Stomach (tissue), 19 donors: ENCODE results near the gene SLC43A1. TPM values are rescaled to one million over a fixed set of nuclear protein-coding genes. Genes with fewer than 3 reads are reported as not detected.

Experiments
- DNase-seq, 2 donors: peaks; one replicate each; pipeline versions ENCODE4 v3.0.0 to v3.0.0-alpha.2; 2013 to 2019
- H3K27ac ChIP-seq, 5 donors: fragments of 200-600 bp in 4 of 5; sonication (generic) in 4 of 5; one replicate each; pipeline ENCODE4 v1.5.1; 2013 to 2019; ENCODE audit warnings: mild to moderate bottlenecking in 1 of 5, moderate library complexity in 1 of 5
- H3K27me3 ChIP-seq, 3 donors: fragments of 200-600 bp; sonication (generic); one replicate each; pipeline ENCODE4 v1.5.1; 2017 to 2019; ENCODE audit warnings: mixed run types in 1 of 3
- H3K36me3 ChIP-seq, 4 donors: fragments of 200-600 bp; sonication (generic); 1 replicate in 3 of 4; 2 replicates in 1 of 4; pipeline ENCODE4 v1.5.1; 2016 to 2019
- H3K4me1 ChIP-seq, 4 donors: fragments of 200-600 bp; sonication (generic); one replicate each; pipeline ENCODE4 v1.5.1; 2016 to 2019
- H3K4me3 ChIP-seq, 4 donors: fragments of 200-600 bp; sonication (generic) in 3 of 4; one replicate each; pipeline ENCODE4 v1.5.1; 2016 to 2019; ENCODE audit warnings: mild to moderate bottlenecking in 1 of 4
- H3K9me3 ChIP-seq, 4 donors: fragments of 200-600 bp; sonication (generic); one replicate each; pipeline ENCODE4 v1.5.1; 2016 to 2019
- CTCF ChIP-seq, 7 experiments: fragments of 450-650 bp in 4 of 7; fragments of 200-600 bp in 3 of 7; sonication (generic) in 3 of 7; IDR thresholded peaks; one replicate each; pipeline ENCODE4 v1.5.1; 2016 to 2019; ENCODE audit warnings: antibody characterized with exemption in 7 of 7, control low read depth in 2 of 7, mild to moderate bottlenecking in 1 of 7
- EP300 ChIP-seq: sonication (generic); formaldehyde crosslinking; IDR thresholded peaks from one replicate; pipeline ENCODE4 v1.6.1; 2017; ENCODE audit warnings: antibody characterized with exemption
- POLR2A ChIP-seq, 4 donors: fragments of 450-650 bp; IDR thresholded peaks; one replicate each; pipeline ENCODE4 v1.6.1; 2016; ENCODE audit warnings: antibody characterized with exemption in 4 of 4, control low read depth in 2 of 4, mild to moderate bottlenecking in 1 of 4, moderate library complexity in 1 of 4
- POLR2AphosphoS5 ChIP-seq, 3 donors: sonication (generic); formaldehyde crosslinking; IDR thresholded peaks; one replicate each; pipeline ENCODE4 v1.6.1; 2016; ENCODE audit warnings: antibody characterized with exemption in 3 of 3
- WGBS, 5 donors: extraction: QIAGEN DNeasy Blood & Tissue Kit in 3 of 5; methylation state at CpG; one replicate each; pipeline versions ENCODE4 v1.1.5 to v1.1.7; 2013 to 2018; 5-methylcytosine and 5-hydroxymethylcytosine counted together
- intact Hi-C: fragments of 100-400 bp; cut with DNase I; formaldehyde crosslinking; loops from one replicate; pipeline ENCODE4 v1.15.1; 2023; ENCODE audit warnings: low total_unique reads
- long read RNA-seq, 10 donors: transcript quantifications; one replicate each; lab custom pipeline, GENCODE V29; 2026
- polyA plus RNA-seq, 3 donors: library from polyadenylated mRNA; stranded (reverse); fragments of 200-250 nt; gene quantifications; one replicate each; pipeline ENCODE4 v1.2.3, GENCODE V29; 2013
- total RNA-seq, 5 donors: library from RNA; depleted of rRNA; stranded (reverse); fragments of >200 nt; gene quantifications; one replicate each; pipeline versions ENCODE4 v1.1.0 to v1.2.3, GENCODE V29; 2014 to 2016
- donor health status: healthy with polysubstance abuse.
- donor health status: Bipolar disorder and iron deficiency.
- donor health status: healthy.

The SLC43A1 gene
- total RNA-seq, result 10 to 100 TPM; 10.5 to 38.4 (median 18.5) TPM
- polyA plus RNA-seq, result 10 to 100 TPM; 16.0 to 24.6 (median 19.7) TPM
- long read RNA-seq, donor 1, result 0 reads
- long read RNA-seq, donor 2, partial matches to known transcripts, result 0 of 1 reads
- long read RNA-seq, donor 2, other reads (novel, unspliced or antisense), result 0 of 1 reads
- long read RNA-seq, donor 3, partial matches to known transcripts, result 0 of 1 reads
- long read RNA-seq, donor 3, other reads (novel, unspliced or antisense), result 0 of 1 reads
- long read RNA-seq, donor 4, result 0 reads
- long read RNA-seq, donor 5, partial matches to known transcripts, result 0 of 1 reads
- long read RNA-seq, donor 5, other reads (novel, unspliced or antisense), result 0 of 1 reads
- long read RNA-seq, donor 6, partial matches to known transcripts, result 0 of 3 reads
- long read RNA-seq, donor 6, other reads (novel, unspliced or antisense), result 0 of 3 reads
- long read RNA-seq, donor 7, partial matches to known transcripts, result 0 of 3 reads
- long read RNA-seq, donor 7, other reads (novel, unspliced or antisense), result 0 of 3 reads
- long read RNA-seq, donor 8, partial matches to known transcripts, result 0 of 2 reads
- long read RNA-seq, donor 8, other reads (novel, unspliced or antisense), result 0 of 2 reads
- long read RNA-seq, donor 9, result 0 reads
- long read RNA-seq, donor 10, partial matches to known transcripts, result 0 of 1 reads
- long read RNA-seq, donor 10, other reads (novel, unspliced or antisense), result 0 of 1 reads

- WGBS, 5 donors, result 0 to 1% (median 0%) methylated on average over 32 to 66 of the region's 66 CpGs
- DNase-seq, result peak; percentile 66 to 84
- peaks cover 0 to 3% (median 0%) of the 10 kb centered on the region in 4 donors for H3K36me3 ChIP-seq
- peak within 1 kb of the TSS; percentile 90 to 95 (median 93) for H3K4me3 ChIP-seq
- H3K4me1 ChIP-seq, result peaks cover 10 to 35% (median 29%) of the 10 kb centered on the region in 4 donors
- H3K9me3 ChIP-seq, result no peaks in the 10 kb centered on the region
- intact Hi-C loops, result no loop called here
- peak within 1 kb of the TSS; percentile 67 to 79 (median 77) for H3K27ac ChIP-seq
- H3K27me3 ChIP-seq, result no peaks in the 10 kb centered on the region
- TF ChIP-seq EP300 (no peak), POLR2A (IDR thresholded peaks at IDR 0.05) (no peak), POLR2AphosphoS5 (IDR thresholded peaks at IDR 0.05) (no peak), CTCF (IDR thresholded peaks at IDR 0.05) (no peak)
These were observed at the start of gene SLC43A1 for GRCh38 chr11:57515332-57516060. Gene SLC43A1 (minus strand): TSS chr11:57515702. CDS start chr11:57514111, 1,591 bp downstream.

GRCh38 chr11:57562596-57562995, 47.1 kb upstream of the SLC43A1 start:
- Histone ChIP-seq H3K4me3 (no peak overlapping the region), H3K27me3 (no peaks in the 10 kb centered on the region), H3K27ac (no peak overlapping the region), H3K4me1 (peaks cover 11 to 30% (median 19%) of the 10 kb centered on the region in 4 donors), H3K9me3 (no peaks in the 10 kb centered on the region), H3K36me3 (peaks cover 7 to 43% (median 37%) of the 10 kb centered on the region in 4 donors)
- 70 to 84% (median 80%) methylated on average over 4 of the region's 4 CpGs for WGBS, 5 donors
- no peak for DNase-seq
- TF ChIP-seq POLR2AphosphoS5 (IDR thresholded peaks at IDR 0.05) (no peak), EP300 (no peak), POLR2A (IDR thresholded peaks at IDR 0.05) (no peak), CTCF (IDR thresholded peaks at IDR 0.05) (no peak)
- intact Hi-C loops, result no loop called here

GRCh38 chr11:57560146-57560545, 44.6 kb upstream of the SLC43A1 start:
- DNase-seq, result no peak
- H3K4me3 ChIP-seq, result no peak overlapping the region
- H3K27me3 ChIP-seq, result no peaks in the 10 kb centered on the region
- no peak overlapping the region for H3K27ac ChIP-seq
- H3K36me3 ChIP-seq, result peaks cover 16 to 68% (median 61%) of the 10 kb centered on the region in 4 donors
- no peaks in the 10 kb centered on the region for H3K9me3 ChIP-seq
- no peak for TF ChIP-seq POLR2A (IDR thresholded peaks at IDR 0.05)
- TF ChIP-seq CTCF (IDR thresholded peaks at IDR 0.05), result no peak
- TF ChIP-seq POLR2AphosphoS5 (IDR thresholded peaks at IDR 0.05), result no peak
- no peak for TF ChIP-seq EP300
- 75 to 87% (median 80%) methylated on average over 4 of the region's 4 CpGs for WGBS, 5 donors
- intact Hi-C loops, result no loop called here
- H3K4me1 ChIP-seq, result peaks cover 0 to 12% (median 1%) of the 10 kb centered on the region in 4 donors

GRCh38 chr11:57556041-57556440, 40.5 kb upstream of the SLC43A1 start:
- TF ChIP-seq POLR2AphosphoS5 (IDR thresholded peaks at IDR 0.05) (no peak), EP300 (no peak), CTCF (IDR thresholded peaks at IDR 0.05) (no peak), POLR2A (IDR thresholded peaks at IDR 0.05) (no peak)
- no peak overlapping the region for H3K27ac ChIP-seq
- H3K27me3 ChIP-seq, result no peaks in the 10 kb centered on the region
- WGBS, 5 donors, result 79 to 91% (median 87%) methylated on average over 8 of the region's 8 CpGs
- no peaks in the 10 kb centered on the region for H3K4me1 ChIP-seq
- intact Hi-C loops, result no loop called here
- no peak for DNase-seq
- no peak overlapping the region for H3K4me3 ChIP-seq
- no peaks in the 10 kb centered on the region for H3K9me3 ChIP-seq
- H3K36me3 ChIP-seq, result peaks cover 49 to 96% (median 93%) of the 10 kb centered on the region in 4 donors
